ENCODE measurements around the gene AP2A2.

Gene AP2A2

GRCh38 chr11:1051356-1052132 is 125.9 kb downstream of the AP2A2 start:
- no peak for DNase-seq (ENCODE audit: low read depth)
- no peak overlapping the region for H3K4me3 ChIP-seq (ENCODE audit: control insufficient read depth, low read depth, low read length)
- no peak for TF ChIP-seq CTCF (conservative IDR thresholded peaks at IDR 0.05; ENCODE audit: control insufficient read depth, insufficient read depth, low read depth, low read length)

- no peak for DNase-seq (ENCODE audit: low read depth)
- H3K4me3 ChIP-seq (ENCODE audit: control insufficient read depth, low read depth, low read length), result no peak overlapping the region
- TF ChIP-seq CTCF (conservative IDR thresholded peaks at IDR 0.05; ENCODE audit: control insufficient read depth, insufficient read depth, low read depth, low read length), result no peak
Measured at GRCh38 chr11:1052133-1053011, 126.7 kb downstream of the AP2A2 start.

- no peak overlapping the region for H3K4me3 ChIP-seq (ENCODE audit: control insufficient read depth, low read depth, low read length)
- no peak for TF ChIP-seq CTCF (conservative IDR thresholded peaks at IDR 0.05; ENCODE audit: control insufficient read depth, insufficient read depth, low read depth, low read length)
- no peak for DNase-seq (ENCODE audit: low read depth)
Measured at GRCh38 chr11:1053121-1053901, 127.6 kb downstream of the AP2A2 start.

GRCh38 chr11:1054143-1055108 is 128.8 kb downstream of the AP2A2 start:
- DNase-seq (ENCODE audit: low read depth), result peak; percentile 27
- TF ChIP-seq CTCF (conservative IDR thresholded peaks at IDR 0.05; ENCODE audit: control insufficient read depth, insufficient read depth, low read depth, low read length), result no peak
- no peak overlapping the region for H3K4me3 ChIP-seq (ENCODE audit: control insufficient read depth, low read depth, low read length)

- H3K4me3 ChIP-seq (ENCODE audit: control insufficient read depth, low read depth, low read length), result no peak overlapping the region
- no peak for TF ChIP-seq CTCF (conservative IDR thresholded peaks at IDR 0.05; ENCODE audit: control insufficient read depth, insufficient read depth, low read depth, low read length)
- DNase-seq (ENCODE audit: low read depth), result no peak
Measured at GRCh38 chr11:1055109-1055703, 129.5 kb downstream of the AP2A2 start.
